ENCODE data around the gene TNFSF8. TPM values are rescaled to one million over a fixed set of nuclear protein-coding genes. Genes with fewer than 3 reads are reported as not detected.

TNFSF8 gene
- total and polyA plus RNA-seq, 9 of the 15 experiments (the other 6 are each of a cell fraction or from before 2014, with no cell fraction given): 0.09 TPM; not detected in 8

- Histone ChIP-seq H3K4me3 (no peak overlapping the region), H3K9me1 (ENCODE audit: control insufficient read depth, insufficient read depth, low read length) (no peaks in the 10 kb centered on the region), H3K79me2 (ENCODE audit: control insufficient read depth, insufficient read depth, low read length) (no peaks in the 10 kb centered on the region), H3K4me1 (replicated peaks in 1 of 2; ENCODE audit: control insufficient read depth in 2 of 2, insufficient read depth in 2 of 2, low read length in 2 of 2) (no peaks in the 10 kb centered on the region), H3K9ac (ENCODE audit: insufficient read depth in 1 of 2, low read depth in 2 of 2, low read length in 2 of 2) (no peak overlapping the region), H3K4me2 (ENCODE audit: insufficient read depth, low read length) (no peak overlapping the region), H3K27me3 (ENCODE audit: control insufficient read depth in 2 of 2, insufficient read depth in 2 of 2, low read length in 2 of 2) (no peaks in the 10 kb centered on the region), H3K27ac (ENCODE audit: extremely low read depth, low read depth, low read length) (no peak overlapping the region), H3K36me3 (ENCODE audit: control insufficient read depth, insufficient read depth, low read length) (no peaks in the 10 kb centered on the region), H2AFZ (ENCODE audit: low read depth, low read length) (no peak overlapping the region), H3K9me3 (replicated peaks; ENCODE audit: control insufficient read depth, insufficient read depth, low read depth, low read length) (no peaks in the 10 kb centered on the region), H4K20me1 (replicated peaks; ENCODE audit: control insufficient read depth, insufficient read depth, low read length) (no peaks in the 10 kb centered on the region)
- in situ Hi-C loops (cut with MboI): no loop called here
- ATAC-seq (no peak), FAIRE-seq (no peak), DNase-seq (ENCODE audit: extremely low read depth in 1 of 4, low spot score in 3 of 4) (no peak)
- POLR2A ChIA-PET: no interaction called here
- TF ChIP-seq SAFB (IDR thresholded peaks at IDR 0.05; ENCODE audit: borderline replicate concordance, low read depth, low read length): no peak
- TF ChIP-seq ADNP (tag; IDR thresholded peaks at IDR 0.05): no peak
- TF ChIP-seq ELK1 (CRISPR knock-in tag; IDR thresholded peaks at IDR 0.05): no peak
- TF ChIP-seq RUNX1 (IDR thresholded peaks at IDR 0.05; ENCODE audit: low read depth): no peak
- no peak for TF ChIP-seq ZNF75A (CRISPR knock-in tag; IDR thresholded peaks at IDR 0.05)
- TF ChIP-seq ID3 (CRISPR knock-in tag; IDR thresholded peaks at IDR 0.05): no peak
- no peak for TF ChIP-seq ID3 (tag; IDR thresholded peaks at IDR 0.05)
- TF ChIP-seq ZNF695 (CRISPR knock-in tag; IDR thresholded peaks at IDR 0.05): no peak
- no TSS peak for BruUV-seq (replicated peaks)
- WGBS (ENCODE audit: insufficient coverage, low coverage, missing lambda C conversion rate): 0% methylated on average over 3 of the region's 3 CpGs
- CTCF ChIA-PET (ENCODE audit: low intra/inter-chr PET ratio): no interaction called here
- intact Hi-C loops (cut with micrococcal nuclease): no loop called here
These were observed 36.2 kb downstream of the TNFSF8 start for GRCh38 chr9:114894206-114894605.
